Suprapubic skin (tissue), 3 donors: ENCODE data around the gene HIVEP2.

Source experiments
- POLR2AphosphoS5 ChIP-seq, 3 donors: sonication (generic); formaldehyde crosslinking; IDR thresholded peaks; one replicate each; pipeline ENCODE4 v1.6.1; 2017; ENCODE audit warnings: antibody characterized with exemption in 3 of 3
- TF ChIP-seq, protein P1 (sequence below), 2 donors: fragments of 200-600 bp in 1 of 2; fragments of 450-650 bp in 1 of 2; sonication (generic) in 1 of 2; IDR thresholded peaks; one replicate each; pipeline ENCODE4 v1.5.1; 2016 to 2019; ENCODE audit warnings: antibody characterized with exemption in 2 of 2, mild to moderate bottlenecking in 1 of 2, moderate library complexity in 1 of 2

DNA sequence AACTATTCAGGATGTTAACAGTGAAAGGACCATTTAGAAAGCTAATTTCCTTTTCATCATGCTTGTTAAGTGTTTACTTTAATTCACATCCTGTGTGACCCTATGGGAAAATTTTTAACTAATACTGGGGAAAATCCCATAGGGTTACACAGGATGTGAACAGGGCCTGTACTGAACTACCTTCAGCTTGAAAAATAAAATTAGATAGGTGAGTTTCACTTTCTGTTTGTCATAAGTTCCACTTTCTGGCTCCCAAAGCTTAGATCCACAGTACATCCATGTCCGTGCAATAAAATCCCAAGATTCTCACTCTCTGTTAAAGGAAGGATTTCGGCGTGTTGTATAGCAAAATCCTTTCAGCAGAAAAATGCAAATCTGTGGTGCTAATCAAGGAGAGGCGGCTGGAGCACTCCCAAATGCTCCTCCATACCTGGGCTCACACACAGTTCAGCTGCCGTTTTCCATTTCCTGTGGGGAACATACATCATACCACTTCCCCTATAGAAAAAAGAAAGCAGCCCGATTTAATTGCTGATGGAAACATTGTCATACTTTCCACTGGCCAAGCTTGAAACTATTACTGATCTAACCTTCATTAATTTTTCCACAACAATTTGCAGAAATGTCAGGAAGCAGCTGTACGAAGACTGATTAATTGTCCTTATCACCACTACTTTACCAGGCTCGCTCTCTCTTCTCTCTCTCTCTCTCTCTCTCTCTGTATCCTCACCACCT is 125.2 kb downstream of the HIVEP2 start:
- TF ChIP-seq, protein P1, sequence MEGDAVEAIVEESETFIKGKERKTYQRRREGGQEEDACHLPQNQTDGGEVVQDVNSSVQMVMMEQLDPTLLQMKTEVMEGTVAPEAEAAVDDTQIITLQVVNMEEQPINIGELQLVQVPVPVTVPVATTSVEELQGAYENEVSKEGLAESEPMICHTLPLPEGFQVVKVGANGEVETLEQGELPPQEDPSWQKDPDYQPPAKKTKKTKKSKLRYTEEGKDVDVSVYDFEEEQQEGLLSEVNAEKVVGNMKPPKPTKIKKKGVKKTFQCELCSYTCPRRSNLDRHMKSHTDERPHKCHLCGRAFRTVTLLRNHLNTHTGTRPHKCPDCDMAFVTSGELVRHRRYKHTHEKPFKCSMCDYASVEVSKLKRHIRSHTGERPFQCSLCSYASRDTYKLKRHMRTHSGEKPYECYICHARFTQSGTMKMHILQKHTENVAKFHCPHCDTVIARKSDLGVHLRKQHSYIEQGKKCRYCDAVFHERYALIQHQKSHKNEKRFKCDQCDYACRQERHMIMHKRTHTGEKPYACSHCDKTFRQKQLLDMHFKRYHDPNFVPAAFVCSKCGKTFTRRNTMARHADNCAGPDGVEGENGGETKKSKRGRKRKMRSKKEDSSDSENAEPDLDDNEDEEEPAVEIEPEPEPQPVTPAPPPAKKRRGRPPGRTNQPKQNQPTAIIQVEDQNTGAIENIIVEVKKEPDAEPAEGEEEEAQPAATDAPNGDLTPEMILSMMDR (IDR thresholded peaks at IDR 0.05), result no peak
- TF ChIP-seq POLR2AphosphoS5 (IDR thresholded peaks at IDR 0.05), result no peak
